GM21360 (cell line): ENCODE results near the gene PPP2R2D.

Experiments used
- ATAC-seq: cut with Tn5 transposase; IDR thresholded peaks from one replicate; pipeline ENCODE4 v1.9.1; 2021; ENCODE audit warnings: mild to moderate bottlenecking, moderate library complexity; ENCODE audit not compliant: unreplicated experiment

Gene PPP2R2D

GRCh38 chr10:131994435-131994834, 93.6 kb downstream of the PPP2R2D start:
- ATAC-seq = no peak

GRCh38 chr10:131996466-131997365, 95.9 kb downstream of the PPP2R2D start:
- no peak for ATAC-seq

GRCh38 chr10:131997366-131998049, 96.7 kb downstream of the PPP2R2D start:
- no peak for ATAC-seq

GRCh38 chr10:131998050-131998844, 97.4 kb downstream of the PPP2R2D start:
- no peak for ATAC-seq

GRCh38 chr10:131998845-131999681, 98.3 kb downstream of the PPP2R2D start:
- no peak for ATAC-seq

GRCh38 chr10:132001238-132001972, 100.6 kb downstream of the PPP2R2D start:
- peak; percentile 72 for ATAC-seq

- no peak for ATAC-seq
These were observed 101.2 kb downstream of the PPP2R2D start for GRCh38 chr10:132002004-132002403.

GRCh38 chr10:132003282-132003924, 102.6 kb downstream of the PPP2R2D start:
- no peak for ATAC-seq

- ATAC-seq = no peak
These were observed 103.2 kb downstream of the PPP2R2D start for GRCh38 chr10:132004052-132004451.

- no peak for ATAC-seq
These were observed 104.3 kb downstream of the PPP2R2D start for GRCh38 chr10:132005147-132005546.

GRCh38 chr10:132006966-132007365, 106.2 kb downstream of the PPP2R2D start:
- ATAC-seq = no peak

GRCh38 chr10:132007681-132008080, 106.9 kb downstream of the PPP2R2D start:
- no peak for ATAC-seq
